ENCODE measurements around the gene ARHGEF4.
"Not testable (repeated sequence)": the region's sequence is repeated elsewhere in the genome, so short reads cannot be mapped to it uniquely, and the experiment has no call there.

The ARHGEF4 gene

DNA sequence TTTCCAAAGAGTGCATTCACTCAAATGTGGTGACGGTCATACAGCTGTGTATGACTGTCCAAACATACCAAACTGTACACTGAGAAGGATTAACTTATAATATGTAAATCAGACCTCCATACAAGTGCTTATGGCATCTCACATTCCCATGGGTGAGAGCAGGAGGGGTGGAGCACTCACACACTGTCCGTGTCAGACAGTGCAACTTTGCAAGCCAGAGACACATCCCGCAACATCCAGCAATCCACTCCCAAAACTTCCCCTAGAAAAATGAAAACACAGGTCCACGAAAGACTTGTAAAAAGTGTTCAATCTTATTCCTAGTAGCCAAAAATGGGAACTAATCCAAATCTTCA is 220.2 kb downstream of the ARHGEF4 start:
- no peak for DNase-seq (ENCODE audit: low read depth)
- no peak overlapping the region for H3K4me3 ChIP-seq (ENCODE audit: control insufficient read depth, low read depth, low read length)
- TF ChIP-seq, protein P1, sequence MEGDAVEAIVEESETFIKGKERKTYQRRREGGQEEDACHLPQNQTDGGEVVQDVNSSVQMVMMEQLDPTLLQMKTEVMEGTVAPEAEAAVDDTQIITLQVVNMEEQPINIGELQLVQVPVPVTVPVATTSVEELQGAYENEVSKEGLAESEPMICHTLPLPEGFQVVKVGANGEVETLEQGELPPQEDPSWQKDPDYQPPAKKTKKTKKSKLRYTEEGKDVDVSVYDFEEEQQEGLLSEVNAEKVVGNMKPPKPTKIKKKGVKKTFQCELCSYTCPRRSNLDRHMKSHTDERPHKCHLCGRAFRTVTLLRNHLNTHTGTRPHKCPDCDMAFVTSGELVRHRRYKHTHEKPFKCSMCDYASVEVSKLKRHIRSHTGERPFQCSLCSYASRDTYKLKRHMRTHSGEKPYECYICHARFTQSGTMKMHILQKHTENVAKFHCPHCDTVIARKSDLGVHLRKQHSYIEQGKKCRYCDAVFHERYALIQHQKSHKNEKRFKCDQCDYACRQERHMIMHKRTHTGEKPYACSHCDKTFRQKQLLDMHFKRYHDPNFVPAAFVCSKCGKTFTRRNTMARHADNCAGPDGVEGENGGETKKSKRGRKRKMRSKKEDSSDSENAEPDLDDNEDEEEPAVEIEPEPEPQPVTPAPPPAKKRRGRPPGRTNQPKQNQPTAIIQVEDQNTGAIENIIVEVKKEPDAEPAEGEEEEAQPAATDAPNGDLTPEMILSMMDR (IDR thresholded peaks at IDR 0.05; ENCODE audit: control insufficient read depth, insufficient read depth, low read depth, low read length, missing control alignments), result no peak

DNA sequence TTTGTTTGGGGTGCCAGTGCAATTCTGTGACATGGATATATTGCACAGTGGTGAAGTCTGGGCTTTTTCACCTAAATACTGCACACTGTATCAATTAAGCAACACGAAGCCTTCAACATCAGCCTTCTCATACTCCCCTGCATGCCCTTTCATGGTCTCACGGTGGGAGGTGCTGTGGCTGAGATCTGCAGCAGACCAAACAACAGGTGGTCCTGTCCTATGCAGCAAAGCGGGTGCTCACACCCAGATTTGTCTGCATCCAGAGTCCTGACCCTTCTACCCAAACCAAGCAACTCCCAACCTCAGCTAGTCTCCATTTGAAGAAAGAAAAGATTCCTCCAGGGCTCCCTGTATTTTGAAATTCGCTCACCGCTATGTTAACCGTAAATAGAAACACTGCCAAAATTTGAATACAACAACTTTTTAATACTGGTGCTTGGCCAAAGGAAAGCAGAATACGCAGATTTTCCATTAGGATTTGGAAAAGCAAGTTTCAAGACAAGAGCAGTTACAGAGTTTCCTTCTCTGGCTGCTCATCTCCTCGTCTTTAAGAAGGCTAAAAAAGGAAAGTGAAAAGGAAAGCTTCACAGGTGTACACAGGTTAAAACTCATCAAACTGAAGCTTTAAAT is 221.6 kb downstream of the ARHGEF4 start:
- no peak for DNase-seq (ENCODE audit: low read depth)
- TF ChIP-seq, protein P1 (IDR thresholded peaks at IDR 0.05; ENCODE audit: control insufficient read depth, insufficient read depth, low read depth, low read length, missing control alignments), result no peak
- H3K4me3 ChIP-seq (ENCODE audit: control insufficient read depth, low read depth, low read length), result no peak overlapping the region

DNA sequence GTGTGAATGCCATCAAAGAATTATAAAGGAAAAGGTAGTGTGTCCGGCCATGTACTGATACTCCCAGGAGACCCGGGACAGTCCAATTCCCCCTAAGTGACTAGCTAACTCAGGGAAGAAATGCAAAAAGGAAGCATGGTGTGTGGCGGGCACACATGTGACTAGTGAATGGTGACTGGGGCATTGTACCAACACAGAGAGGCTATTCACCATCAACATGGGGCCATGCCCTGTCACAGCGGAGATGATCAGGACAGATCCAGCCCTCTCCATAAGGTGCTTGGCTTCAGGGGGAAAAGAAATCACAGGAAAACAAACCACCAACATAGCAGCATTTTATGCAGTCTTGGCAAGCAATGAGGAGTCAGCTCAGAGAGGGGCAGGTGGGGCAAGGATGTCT is 222.2 kb downstream of the ARHGEF4 start:
- DNase-seq (ENCODE audit: low read depth), result no peak
- H3K4me3 ChIP-seq (ENCODE audit: control insufficient read depth, low read depth, low read length), result no peak overlapping the region
- TF ChIP-seq, protein P1 (IDR thresholded peaks at IDR 0.05; ENCODE audit: control insufficient read depth, insufficient read depth, low read depth, low read length, missing control alignments), result no peak

DNA sequence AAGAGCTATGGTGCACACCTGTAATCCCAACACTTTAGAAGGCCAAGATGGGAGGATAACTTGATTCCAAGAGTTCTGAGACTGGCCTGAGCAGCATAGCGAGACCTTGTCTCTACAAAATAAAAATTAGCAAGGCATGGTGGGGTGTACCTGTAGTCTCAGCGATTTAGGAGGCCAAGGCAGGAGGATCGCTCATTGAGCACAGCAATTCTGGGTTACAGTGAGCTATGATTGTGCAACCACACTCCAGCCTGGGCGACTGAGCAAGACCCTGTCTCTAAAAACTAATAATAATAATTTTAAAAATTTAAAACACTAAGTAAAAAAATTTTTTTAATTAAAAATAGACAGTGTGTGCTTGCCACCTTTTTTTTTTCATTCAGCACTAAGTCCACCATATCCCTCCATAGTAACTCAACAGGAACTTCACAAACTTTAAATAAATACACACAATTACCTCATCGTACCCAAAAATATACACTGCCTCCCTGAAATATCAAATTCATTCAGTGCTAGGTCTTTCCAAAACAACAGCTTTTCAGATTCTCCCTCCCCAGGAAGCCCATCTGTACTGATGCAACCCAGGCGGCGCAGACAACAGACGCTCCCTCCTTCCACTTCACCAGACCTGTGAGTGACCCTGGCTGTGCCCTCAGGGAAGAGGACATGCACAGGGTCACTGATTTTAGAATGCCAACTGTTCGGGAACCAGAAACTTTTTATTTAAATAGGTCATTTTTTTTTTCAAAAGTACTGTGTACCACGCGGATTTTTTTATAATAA is 227.0 kb downstream of the ARHGEF4 start:
- TF ChIP-seq, protein P1 (IDR thresholded peaks at IDR 0.05; ENCODE audit: control insufficient read depth, insufficient read depth, low read depth, low read length, missing control alignments), result no peak
- no peak for DNase-seq (ENCODE audit: low read depth)
- H3K4me3 ChIP-seq (ENCODE audit: control insufficient read depth, low read depth, low read length), result no peak overlapping the region

DNA sequence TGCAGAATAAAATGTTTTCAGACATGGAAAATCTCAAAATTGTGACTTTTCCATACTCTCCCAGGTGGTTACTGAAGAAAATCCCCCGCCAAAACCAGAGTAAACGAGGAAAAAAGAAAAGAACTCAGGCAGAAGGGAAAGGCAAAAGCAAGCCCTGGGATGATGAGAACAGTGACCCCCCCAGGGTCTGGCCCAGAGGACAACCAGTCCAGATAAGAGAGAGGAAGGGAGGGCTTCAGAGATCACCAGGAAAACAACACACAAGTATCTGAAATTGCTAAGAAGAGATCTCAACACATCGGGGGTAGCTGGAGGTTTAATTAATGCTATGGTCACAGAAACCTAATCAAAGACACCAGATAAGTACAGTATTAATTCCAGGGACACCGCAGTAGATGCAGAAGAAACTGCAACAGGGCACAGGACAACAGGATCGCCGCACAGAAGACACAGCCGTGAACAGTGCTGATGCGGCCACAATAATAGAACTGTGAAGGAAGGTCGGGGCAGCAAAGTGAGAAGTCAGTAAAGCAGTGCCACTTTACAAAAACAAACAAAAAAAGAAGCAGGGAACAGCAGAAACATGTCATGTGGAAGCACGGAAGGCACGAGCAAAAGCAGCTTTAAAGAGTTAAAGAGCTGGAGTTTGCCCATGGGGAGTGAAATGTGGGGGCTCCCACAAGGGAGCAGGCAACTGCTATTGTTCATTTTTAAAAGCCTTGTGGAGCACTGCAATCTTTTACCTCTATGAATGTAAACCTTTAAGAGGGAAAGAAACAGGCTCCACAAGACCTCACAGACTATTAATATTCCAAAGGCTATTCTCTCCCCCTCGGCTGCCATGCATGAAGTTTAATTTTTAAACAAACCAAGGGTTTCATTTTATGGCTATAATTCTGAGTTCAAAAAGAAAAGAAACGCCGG is 228.1 kb downstream of the ARHGEF4 start:
- TF ChIP-seq, protein P1 (IDR thresholded peaks at IDR 0.05; ENCODE audit: control insufficient read depth, insufficient read depth, low read depth, low read length, missing control alignments), result no peak
- H3K4me3 ChIP-seq (ENCODE audit: control insufficient read depth, low read depth, low read length), result no peak overlapping the region
- no peak for DNase-seq (ENCODE audit: low read depth)

DNA sequence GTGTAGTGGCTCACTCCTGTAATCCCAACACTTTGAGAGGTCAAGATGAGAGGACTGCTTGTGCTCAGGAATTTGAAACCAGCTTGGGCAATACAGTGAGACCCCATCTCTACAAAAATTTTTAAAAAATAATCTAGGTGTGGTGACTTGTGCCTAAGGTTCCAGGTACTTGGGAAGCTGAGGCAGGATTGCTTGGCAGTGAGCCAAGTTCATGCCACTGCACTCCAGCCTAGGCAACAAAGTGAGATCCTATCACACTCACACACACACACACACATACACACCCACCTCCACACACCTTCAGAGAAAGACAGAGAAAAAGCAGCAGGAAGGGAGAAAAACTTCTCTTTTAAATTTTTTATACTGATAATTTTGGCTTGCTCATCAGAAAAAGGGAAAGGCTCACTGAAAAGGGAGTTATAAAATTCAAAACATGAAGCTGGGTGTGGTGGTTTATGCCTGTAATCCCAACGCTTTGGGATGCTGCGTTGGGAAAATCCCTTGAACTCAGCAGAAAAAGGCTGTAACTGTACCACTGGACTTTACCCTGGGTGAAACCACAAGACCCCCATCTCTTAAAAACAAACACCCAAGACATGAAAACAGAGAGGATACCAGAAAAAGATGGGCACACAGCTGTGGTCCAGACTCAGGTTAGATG is 230.9 kb downstream of the ARHGEF4 start:
- no peak for DNase-seq (ENCODE audit: low read depth)
- TF ChIP-seq, protein P1 (IDR thresholded peaks at IDR 0.05; ENCODE audit: control insufficient read depth, insufficient read depth, low read depth, low read length, missing control alignments), result no peak
- no peak overlapping the region for H3K4me3 ChIP-seq (ENCODE audit: control insufficient read depth, low read depth, low read length)

DNA sequence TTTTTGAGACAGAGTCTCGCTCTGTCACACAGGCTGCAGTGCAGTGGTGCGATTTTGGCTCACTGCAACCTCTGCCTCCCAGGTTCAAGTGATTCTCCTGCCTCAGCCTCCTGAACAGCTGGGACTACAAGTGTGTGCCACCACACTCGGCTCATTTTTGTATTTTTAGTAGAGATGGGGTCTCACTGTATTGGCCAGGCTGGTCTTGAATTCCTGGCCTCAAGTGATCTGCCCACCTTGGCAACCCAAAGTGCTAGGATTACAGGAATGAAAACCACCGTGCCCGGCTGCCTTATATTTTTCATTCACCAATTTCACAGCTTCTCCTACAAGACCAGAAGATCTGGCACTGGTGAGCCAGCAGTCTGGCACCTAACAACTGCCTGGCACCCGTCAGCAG is 231.5 kb downstream of the ARHGEF4 start:
- DNase-seq (ENCODE audit: low read depth), result not testable (repeated sequence)

DNA sequence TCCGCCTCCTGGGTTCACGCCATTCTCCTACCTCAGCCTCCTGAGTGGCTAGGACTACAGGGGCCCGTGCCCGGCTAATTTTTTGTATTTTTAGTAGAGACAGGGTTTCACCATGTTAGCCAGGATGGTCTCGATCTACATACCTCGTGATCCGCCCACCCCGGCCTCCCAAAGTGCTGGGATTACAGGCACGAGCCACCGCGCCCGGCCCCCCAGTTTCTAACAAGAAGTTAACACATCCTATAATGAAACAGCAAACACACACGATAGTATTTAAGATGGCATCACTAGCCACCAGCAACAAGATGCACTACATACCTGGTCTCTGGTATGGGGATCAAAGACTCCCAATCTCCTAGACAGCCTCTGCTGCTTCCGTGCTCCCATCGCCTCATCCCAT is 238.9 kb downstream of the ARHGEF4 start:
- DNase-seq (ENCODE audit: low read depth); H3K4me3 ChIP-seq (ENCODE audit: control insufficient read depth, low read depth, low read length): not testable (repeated sequence)

More for the DNA sequence above, 231.5 kb downstream of the ARHGEF4 start:
- not testable (repeated sequence) for H3K4me3 ChIP-seq (ENCODE audit: control insufficient read depth, low read depth, low read length)
